Activated CD4-positive, CD25-positive, alpha-beta regulatory T cell treated with anti-CD3 and anti-CD28 coated beads, Interleukin-2, amount 50 U/mL, for 16 hours (primary cell): ENCODE results near the gene TNS1.

ENCODE experiments used
- DNase-seq: peaks from one replicate; pipeline ENCODE4 v3.0.0-alpha.2; 2020; ENCODE audit warnings: low read depth, low spot score

TNS1 gene

DNA sequence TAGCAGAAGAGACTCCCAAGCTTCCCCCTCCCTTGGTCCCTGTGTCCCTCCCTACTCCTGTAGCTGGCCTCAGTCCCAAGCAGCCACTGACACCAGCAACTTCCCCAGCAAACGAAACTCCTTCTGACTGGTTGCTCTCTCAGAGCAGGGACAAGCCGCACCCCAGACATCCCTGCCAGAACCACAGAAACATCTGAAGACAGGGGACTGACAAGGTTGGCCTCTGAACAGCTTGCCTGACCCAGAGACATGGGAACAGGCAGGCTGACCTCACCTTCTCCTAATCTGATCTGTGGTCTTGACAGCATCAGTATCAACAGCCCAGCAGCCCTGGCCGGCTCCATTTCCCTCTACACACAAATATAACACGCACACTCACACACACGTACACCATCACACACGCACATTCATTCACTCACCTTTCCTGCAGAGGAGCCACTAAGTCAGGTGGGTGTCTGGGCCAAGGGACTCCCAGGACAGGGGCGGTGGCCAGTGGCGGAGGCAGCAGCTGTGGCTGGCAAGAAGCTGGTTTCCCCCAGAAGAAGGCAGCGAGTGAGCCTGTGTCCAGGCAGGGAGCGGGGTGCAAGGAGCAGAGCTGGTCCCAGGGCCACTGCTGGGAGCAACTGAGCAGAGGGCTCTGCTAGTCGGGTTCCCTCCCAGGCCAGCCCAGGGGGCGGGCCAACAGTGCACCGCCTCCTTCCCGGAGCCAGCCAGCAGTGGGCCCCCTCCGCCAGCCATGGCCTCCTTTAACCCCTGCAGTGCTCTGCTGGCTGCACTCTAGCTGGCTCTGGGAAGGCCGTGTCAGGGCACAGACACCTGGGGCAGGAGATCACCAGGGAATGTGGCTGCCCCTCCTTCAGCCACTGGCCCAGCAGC, 59.1 kb downstream of the TNS1 start:
- no peak for DNase-seq

DNA sequence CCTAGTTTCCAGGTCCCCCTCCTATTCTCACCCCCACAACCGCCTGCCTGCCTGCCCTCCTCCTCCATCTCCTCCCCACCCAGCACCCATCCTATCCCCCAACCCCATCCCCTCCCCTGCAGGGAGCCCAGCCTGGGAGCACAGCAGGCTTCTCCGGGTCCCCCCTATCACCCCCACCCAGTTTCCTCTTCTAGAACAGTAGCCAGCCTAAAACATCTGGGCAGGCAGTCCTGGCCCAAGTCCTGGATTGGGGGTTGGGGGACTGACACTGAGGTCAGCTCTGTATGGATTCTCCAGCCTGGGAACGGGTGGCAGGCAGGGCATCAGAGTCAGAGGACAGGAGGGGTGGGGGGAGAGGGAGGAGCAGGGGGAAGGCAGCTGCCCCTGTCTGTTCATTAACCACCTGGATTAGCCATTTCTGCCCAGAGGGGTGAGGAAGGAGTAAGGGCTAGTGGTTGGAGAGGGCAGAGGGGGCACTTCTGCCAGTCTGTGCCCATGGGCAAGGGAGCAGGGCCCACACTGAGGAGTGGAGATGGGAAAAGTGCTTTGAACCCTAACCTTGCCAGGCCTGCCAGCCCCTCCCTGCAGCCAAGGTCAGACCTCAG, 60.0 kb downstream of the TNS1 start:
- no peak for DNase-seq

GRCh38 chr2:217941886-217942728, 60.7 kb downstream of the TNS1 start:
- DNase-seq, result no peak

GRCh38 chr2:217941339-217941738, 61.5 kb downstream of the TNS1 start:
- DNase-seq, result no peak

- no peak for DNase-seq
Observed at GRCh38 chr2:217940261-217941220, 62.3 kb downstream of the TNS1 start.

DNA sequence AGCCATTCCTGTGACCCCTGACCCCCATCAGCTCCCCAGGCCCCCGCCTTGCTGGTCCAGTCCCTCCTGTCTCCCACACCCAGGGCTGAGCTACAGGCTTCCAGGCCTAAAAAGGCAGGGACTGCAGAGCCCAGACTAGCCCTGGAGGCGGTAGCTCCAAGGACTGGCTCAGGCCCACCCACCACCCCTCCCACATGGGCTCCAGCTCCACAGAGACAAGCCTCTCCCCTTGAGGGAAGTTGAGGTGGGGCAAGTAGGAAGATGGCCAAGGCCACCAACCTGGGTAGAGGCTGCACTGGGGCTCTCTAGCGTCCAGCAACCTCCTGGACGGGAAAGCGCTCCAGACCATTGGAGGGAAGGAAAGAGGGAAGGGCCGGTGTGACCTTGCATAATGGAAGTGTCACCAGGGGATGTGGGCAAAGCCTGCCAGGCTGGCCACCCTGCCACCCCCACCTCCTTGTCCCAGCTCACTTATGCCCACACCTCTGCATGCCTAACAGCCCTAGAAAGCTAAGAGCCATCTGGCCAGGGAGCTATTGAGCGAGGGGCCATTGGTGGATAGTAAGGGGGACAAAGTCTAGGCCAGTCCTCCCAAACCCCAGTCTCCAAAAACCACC, 63.1 kb downstream of the TNS1 start:
- no peak for DNase-seq

- no peak for DNase-seq
Observed at GRCh38 chr2:217939220-217939619, 63.6 kb downstream of the TNS1 start.

- DNase-seq, result no peak
Observed at GRCh38 chr2:217938036-217938435, 64.8 kb downstream of the TNS1 start.

DNA sequence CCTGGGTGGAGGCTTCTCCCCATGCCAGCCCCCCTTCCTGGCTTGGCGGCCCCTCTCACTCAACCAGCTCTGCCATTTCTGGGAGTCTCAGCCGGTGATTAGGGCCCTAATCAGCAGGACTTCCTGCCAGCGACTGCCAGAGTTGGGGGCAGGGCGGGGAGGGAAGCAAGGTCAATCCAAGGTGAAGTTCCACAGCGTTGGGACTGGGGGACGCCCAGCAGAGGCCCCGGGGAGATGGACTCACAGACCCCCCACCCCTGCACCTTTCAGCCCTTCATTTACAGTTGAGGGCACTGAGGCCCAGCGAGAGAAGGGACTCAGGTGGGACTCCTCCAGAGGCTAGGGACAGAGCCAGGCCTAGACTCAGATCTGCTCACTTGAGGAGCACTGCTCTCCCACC, 65.3 kb downstream of the TNS1 start:
- DNase-seq, result no peak

DNA sequence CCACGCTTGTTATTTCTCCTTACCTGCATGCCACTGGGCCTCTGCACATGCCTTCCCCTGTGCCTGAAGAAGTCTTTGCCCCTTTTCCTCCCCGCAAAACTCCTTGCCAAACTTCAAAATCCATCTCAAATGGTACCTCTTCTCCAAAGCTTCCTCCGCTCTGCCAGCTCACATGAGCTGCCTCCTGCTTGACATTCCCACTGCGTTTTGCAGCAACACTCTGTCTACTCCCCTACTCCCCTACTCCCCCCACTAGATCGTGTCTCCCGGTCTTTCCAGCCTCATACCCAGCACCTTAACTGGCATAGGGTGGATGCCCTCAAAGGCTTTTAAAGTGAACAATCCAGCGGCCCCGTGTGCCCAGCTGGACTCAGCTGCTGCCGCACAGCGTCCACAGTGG, 65.8 kb downstream of the TNS1 start:
- DNase-seq, result no peak

GRCh38 chr2:217935901-217936684, 66.7 kb downstream of the TNS1 start:
- no peak for DNase-seq

GRCh38 chr2:217935235-217935879, 67.4 kb downstream of the TNS1 start:
- DNase-seq, result no peak

- no peak for DNase-seq
Observed at GRCh38 chr2:217934321-217935131, 68.3 kb downstream of the TNS1 start.

DNA sequence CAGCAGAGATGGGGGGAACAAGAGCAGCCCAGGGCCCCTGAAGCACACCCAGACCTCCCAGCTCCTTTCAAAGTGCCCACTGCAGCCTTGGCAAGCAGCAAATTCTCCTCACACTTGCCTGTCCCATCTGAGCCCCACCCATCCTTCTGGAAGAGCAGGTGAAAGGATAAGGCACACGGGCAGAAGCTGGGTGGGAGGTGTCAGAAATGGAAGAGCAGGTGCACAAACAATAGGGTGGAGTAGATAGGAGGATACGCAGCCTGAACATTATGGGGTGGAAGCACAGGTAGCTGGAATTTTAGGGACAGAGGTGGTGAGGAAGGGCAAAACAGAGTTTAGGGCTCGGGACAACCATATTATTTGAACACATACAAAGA, 69.2 kb downstream of the TNS1 start:
- DNase-seq, result no peak

DNA sequence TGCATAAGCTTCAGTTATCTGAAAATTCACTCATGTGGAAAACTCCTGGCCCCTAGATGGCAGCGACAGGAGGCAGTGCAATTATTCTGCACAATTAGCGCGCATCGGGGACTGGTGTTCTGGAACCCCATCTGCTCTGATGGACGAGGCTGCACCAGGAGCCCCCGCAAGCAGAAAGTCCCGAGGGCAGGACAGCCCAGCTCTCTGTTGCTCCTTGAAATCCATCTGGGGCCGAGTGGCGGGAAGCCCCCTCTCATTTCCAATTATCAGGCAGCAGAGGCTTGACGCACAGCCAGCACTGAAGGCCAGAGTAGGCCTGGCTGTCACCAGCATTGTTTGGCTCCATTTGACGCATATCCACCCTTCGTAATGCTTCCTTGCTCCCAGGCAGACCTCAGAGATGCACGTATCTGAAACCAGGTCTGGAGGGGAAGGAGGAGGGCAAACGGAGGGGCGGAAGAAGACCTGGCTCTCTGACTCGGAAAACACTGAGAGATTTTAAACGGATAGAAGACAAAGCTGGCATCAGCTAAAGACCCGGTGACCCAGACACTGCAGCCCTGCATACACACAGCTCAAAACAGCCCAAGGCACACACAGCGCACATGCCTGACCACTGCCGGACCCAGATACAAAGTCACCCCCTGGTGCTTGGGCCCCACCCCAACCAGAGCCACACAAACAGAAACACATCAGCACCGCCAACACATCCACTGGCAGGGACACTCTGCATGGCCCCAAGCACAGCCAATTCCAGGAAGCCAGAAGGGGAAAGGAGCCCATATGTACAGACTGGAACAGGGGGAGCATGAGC, 69.8 kb downstream of the TNS1 start:
- no peak for DNase-seq

GRCh38 chr2:217931846-217932560, 70.8 kb downstream of the TNS1 start:
- no peak for DNase-seq
